Suprapubic skin (tissue), 4 donors: ENCODE data around the gene MYMX.

Experiments
- EP300 ChIP-seq: sonication (generic); formaldehyde crosslinking; IDR thresholded peaks from one replicate; pipeline ENCODE4 v1.6.1; 2017; ENCODE audit warnings: antibody characterized with exemption
- POLR2A ChIP-seq, 2 donors: fragments of 450-650 bp; IDR thresholded peaks; one replicate each; pipeline ENCODE4 v1.6.1; 2017; ENCODE audit warnings: antibody characterized with exemption in 2 of 2, mild to moderate bottlenecking in 2 of 2, moderate library complexity in 2 of 2
- POLR2AphosphoS5 ChIP-seq, 3 donors: sonication (generic); formaldehyde crosslinking; IDR thresholded peaks; one replicate each; pipeline ENCODE4 v1.6.1; 2017; ENCODE audit warnings: antibody characterized with exemption in 3 of 3
- TF ChIP-seq, protein P1 (sequence below), 2 donors: fragments of 200-600 bp in 1 of 2; fragments of 450-650 bp in 1 of 2; sonication (generic) in 1 of 2; IDR thresholded peaks; one replicate each; pipeline ENCODE4 v1.5.1; 2016 to 2019; ENCODE audit warnings: antibody characterized with exemption in 2 of 2, mild to moderate bottlenecking in 1 of 2, moderate library complexity in 1 of 2

DNA sequence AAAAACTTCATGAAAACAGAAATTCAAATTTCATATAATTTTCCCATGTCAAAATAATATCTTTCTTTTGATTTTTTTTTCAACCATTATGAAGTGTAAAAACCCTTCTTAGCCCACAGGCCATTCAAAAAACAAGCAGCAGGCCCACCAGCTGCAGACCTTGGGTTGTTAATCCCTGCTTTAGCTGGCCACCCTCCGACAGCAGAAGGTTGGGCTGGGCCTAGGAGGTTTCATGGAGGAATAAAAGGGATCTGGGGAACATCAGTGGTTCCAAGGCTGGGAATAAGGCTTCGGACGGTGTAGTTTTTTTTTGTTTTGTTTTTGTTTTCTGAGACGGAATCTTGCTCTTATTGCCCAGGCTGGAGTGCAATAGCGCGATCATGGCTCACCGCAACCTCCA lies 26.6 kb downstream of the MYMX start:
- TF ChIP-seq, protein P1, sequence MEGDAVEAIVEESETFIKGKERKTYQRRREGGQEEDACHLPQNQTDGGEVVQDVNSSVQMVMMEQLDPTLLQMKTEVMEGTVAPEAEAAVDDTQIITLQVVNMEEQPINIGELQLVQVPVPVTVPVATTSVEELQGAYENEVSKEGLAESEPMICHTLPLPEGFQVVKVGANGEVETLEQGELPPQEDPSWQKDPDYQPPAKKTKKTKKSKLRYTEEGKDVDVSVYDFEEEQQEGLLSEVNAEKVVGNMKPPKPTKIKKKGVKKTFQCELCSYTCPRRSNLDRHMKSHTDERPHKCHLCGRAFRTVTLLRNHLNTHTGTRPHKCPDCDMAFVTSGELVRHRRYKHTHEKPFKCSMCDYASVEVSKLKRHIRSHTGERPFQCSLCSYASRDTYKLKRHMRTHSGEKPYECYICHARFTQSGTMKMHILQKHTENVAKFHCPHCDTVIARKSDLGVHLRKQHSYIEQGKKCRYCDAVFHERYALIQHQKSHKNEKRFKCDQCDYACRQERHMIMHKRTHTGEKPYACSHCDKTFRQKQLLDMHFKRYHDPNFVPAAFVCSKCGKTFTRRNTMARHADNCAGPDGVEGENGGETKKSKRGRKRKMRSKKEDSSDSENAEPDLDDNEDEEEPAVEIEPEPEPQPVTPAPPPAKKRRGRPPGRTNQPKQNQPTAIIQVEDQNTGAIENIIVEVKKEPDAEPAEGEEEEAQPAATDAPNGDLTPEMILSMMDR (IDR thresholded peaks at IDR 0.05), result no peak
- TF ChIP-seq POLR2A (IDR thresholded peaks at IDR 0.05) (no peak), EP300 (no peak), POLR2AphosphoS5 (IDR thresholded peaks at IDR 0.05) (no peak)
